GM18520 (cell line): ENCODE data around the gene GCC2.
"Not testable (repeated sequence)": the region's sequence is repeated elsewhere in the genome, so short reads cannot be mapped to it uniquely, and the experiment has no call there.

Experiments
- ATAC-seq: cut with Tn5 transposase; IDR thresholded peaks from one replicate; pipeline ENCODE4 v1.9.1; 2021; ENCODE audit not compliant: unreplicated experiment

GCC2 gene

GRCh38 chr2:108448678-108449409 is at the start of gene GCC2:
Gene GCC2, plus strand, starts transcription at chr2:108449206. Its CDS starts 69 bp downstream, at chr2:108449275.
- peak; percentile 99 for ATAC-seq

- no peak for ATAC-seq
These were observed 49.5 kb upstream of the GCC2 start for GRCh38 chr2:108399479-108399878.

GRCh38 chr2:108401800-108402199 is 47.2 kb upstream of the GCC2 start:
- no peak for ATAC-seq

GRCh38 chr2:108403494-108403893 is 45.5 kb upstream of the GCC2 start:
- ATAC-seq, result no peak

GRCh38 chr2:108404784-108405397 is 44.1 kb upstream of the GCC2 start:
- no peak for ATAC-seq

GRCh38 chr2:108407864-108408729 is 40.9 kb upstream of the GCC2 start:
- ATAC-seq, result peak; percentile 53

- no peak for ATAC-seq
These were observed 39.2 kb upstream of the GCC2 start for GRCh38 chr2:108409768-108410167.

GRCh38 chr2:108412995-108413710 is 35.9 kb upstream of the GCC2 start:
- no peak for ATAC-seq

- no peak for ATAC-seq
These were observed 35.3 kb upstream of the GCC2 start for GRCh38 chr2:108413711-108414095.

GRCh38 chr2:108414256-108414876 is 34.6 kb upstream of the GCC2 start:
- ATAC-seq, result no peak

GRCh38 chr2:108414945-108415344 is 34.1 kb upstream of the GCC2 start:
- no peak for ATAC-seq

- no peak for ATAC-seq
These were observed 31.8 kb upstream of the GCC2 start for GRCh38 chr2:108417254-108417653.

- no peak for ATAC-seq
These were observed 30.6 kb upstream of the GCC2 start for GRCh38 chr2:108418416-108418815.

GRCh38 chr2:108423067-108423466 is 25.9 kb upstream of the GCC2 start:
- no peak for ATAC-seq

- no peak for ATAC-seq
These were observed 25.3 kb upstream of the GCC2 start for GRCh38 chr2:108423502-108424251.

GRCh38 chr2:108428286-108429009 is 20.6 kb upstream of the GCC2 start:
- ATAC-seq, result no peak

GRCh38 chr2:108435578-108435977 is 13.4 kb upstream of the GCC2 start:
- not testable (repeated sequence) for ATAC-seq

- no peak for ATAC-seq
These were observed 12.0 kb upstream of the GCC2 start for GRCh38 chr2:108436976-108437375.

GRCh38 chr2:108441712-108442111 is 7.3 kb upstream of the GCC2 start:
- no peak for ATAC-seq
